ENCODE measurements around the gene ELL. TPM values are rescaled to one million over a fixed set of nuclear protein-coding genes. Genes with fewer than 3 reads are reported as not detected.

Gene ELL
- polyA plus RNA-seq, 4 donors: 8.6 to 12.2 (median 10.4) TPM

DNA sequence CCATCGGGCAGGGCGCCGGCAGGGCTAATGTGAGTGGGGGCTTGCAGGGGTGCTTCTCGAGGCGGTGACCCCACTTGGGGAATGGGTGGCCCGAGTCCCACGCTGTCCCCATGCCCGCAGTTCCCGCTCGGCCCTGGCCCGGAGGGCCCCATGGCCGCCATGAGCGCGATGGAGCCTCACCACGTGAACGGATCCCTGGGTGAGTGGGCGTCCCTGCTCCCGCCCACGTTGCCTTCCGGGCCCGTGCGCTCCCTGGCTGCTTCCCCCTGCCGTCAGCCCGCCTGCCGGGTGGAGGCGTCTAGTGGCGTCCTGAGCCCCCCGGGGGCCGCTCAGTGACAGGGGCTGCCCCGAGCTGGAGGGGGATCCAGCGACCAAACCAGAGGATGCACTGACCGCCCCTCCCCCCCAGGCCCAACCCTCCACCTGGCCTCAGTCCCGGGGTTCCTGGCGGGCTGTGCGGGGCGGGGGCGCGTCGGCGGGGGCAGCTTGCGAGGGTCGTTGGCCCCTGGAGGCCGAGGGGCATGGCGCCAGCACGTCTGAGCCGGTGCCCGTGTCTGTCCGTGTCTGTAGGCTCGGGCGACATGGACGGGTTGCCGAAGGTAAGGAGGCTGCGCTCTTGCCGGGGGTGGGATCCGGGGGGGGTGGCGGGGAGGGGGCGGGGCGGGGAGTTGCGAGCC, 88.7 kb downstream of the ELL start:
- Histone ChIP-seq H3K27me3 (ENCODE audit: control insufficient read depth in 3 of 3, insufficient read depth in 3 of 3, low read length in 3 of 3) (no peaks in the 10 kb centered on the region), H3K36me3 (ENCODE audit: control insufficient read depth in 3 of 3, insufficient read depth in 2 of 3, low read depth in 1 of 3, low read length in 3 of 3) (peaks cover 0 to 81% (median 0%) of the 10 kb centered on the region in 3 donors), H3K4me3 (ENCODE audit: low read depth in 1 of 3, low read length in 3 of 3) (peak overlapping the region; percentile 33 to 38 (median 37)), H3K27ac (ENCODE audit: low read depth in 1 of 3, low read length in 2 of 3) (peak overlapping the region in 1 of 3 donors; percentile 17), H3K4me1 (ENCODE audit: control insufficient read depth in 3 of 3, insufficient read depth in 2 of 3, low read depth in 1 of 3, low read length in 2 of 3) (peaks cover 0 to 37% (median 0%) of the 10 kb centered on the region in 3 donors), H3K9me3 (ENCODE audit: control insufficient read depth in 2 of 2, insufficient read depth in 1 of 2, low read depth in 1 of 2, low read length in 1 of 2) (no peaks in the 10 kb centered on the region)
- 35 to 79% (median 52%) methylated on average over 41 to 57 of the region's 59 CpGs for WGBS, 3 donors
- peak in 1 of 2 donors; percentile 31 for DNase-seq
- no peak for FAIRE-seq

GRCh38 chr19:18432275-18433014, 89.4 kb downstream of the ELL start:
- H3K27ac ChIP-seq (ENCODE audit: low read depth in 1 of 3, low read length in 2 of 3): no peak overlapping the region
- H3K27me3 ChIP-seq (ENCODE audit: control insufficient read depth in 3 of 3, insufficient read depth in 3 of 3, low read length in 3 of 3): no peaks in the 10 kb centered on the region
- WGBS, 3 donors: 66 to 89% (median 85%) methylated on average over 12 to 13 of the region's 13 CpGs
- FAIRE-seq (no peak), DNase-seq (no peak)
- peak overlapping the region in 1 of 3 donors; percentile 37 for H3K4me3 ChIP-seq (ENCODE audit: low read depth in 1 of 3, low read length in 3 of 3)
- H3K36me3 ChIP-seq (ENCODE audit: control insufficient read depth in 3 of 3, insufficient read depth in 2 of 3, low read depth in 1 of 3, low read length in 3 of 3): peaks cover 0 to 88% (median 0%) of the 10 kb centered on the region in 3 donors
- peaks cover 0 to 35% (median 0%) of the 10 kb centered on the region in 3 donors for H3K4me1 ChIP-seq (ENCODE audit: control insufficient read depth in 3 of 3, insufficient read depth in 2 of 3, low read depth in 1 of 3, low read length in 2 of 3)
- H3K9me3 ChIP-seq (ENCODE audit: control insufficient read depth in 2 of 2, insufficient read depth in 1 of 2, low read depth in 1 of 2, low read length in 1 of 2): no peaks in the 10 kb centered on the region

- Histone ChIP-seq H3K4me3 (ENCODE audit: low read depth in 1 of 3, low read length in 3 of 3) (no peak overlapping the region), H3K36me3 (ENCODE audit: control insufficient read depth in 3 of 3, insufficient read depth in 2 of 3, low read depth in 1 of 3, low read length in 3 of 3) (peaks cover 0 to 95% (median 0%) of the 10 kb centered on the region in 3 donors), H3K4me1 (ENCODE audit: control insufficient read depth in 3 of 3, insufficient read depth in 2 of 3, low read depth in 1 of 3, low read length in 2 of 3) (peaks cover 0 to 33% (median 0%) of the 10 kb centered on the region in 3 donors), H3K27me3 (ENCODE audit: control insufficient read depth in 3 of 3, insufficient read depth in 3 of 3, low read length in 3 of 3) (no peaks in the 10 kb centered on the region), H3K9me3 (ENCODE audit: control insufficient read depth in 2 of 2, insufficient read depth in 1 of 2, low read depth in 1 of 2, low read length in 1 of 2) (no peaks in the 10 kb centered on the region), H3K27ac (ENCODE audit: low read depth in 1 of 3, low read length in 2 of 3) (no peak overlapping the region)
- WGBS, 3 donors: 79 to 91% (median 87%) methylated on average over 28 to 34 of the region's 34 CpGs
- FAIRE-seq (no peak), DNase-seq (no peak)
Observed at GRCh38 chr19:18431351-18432197, 90.3 kb downstream of the ELL start.

DNA sequence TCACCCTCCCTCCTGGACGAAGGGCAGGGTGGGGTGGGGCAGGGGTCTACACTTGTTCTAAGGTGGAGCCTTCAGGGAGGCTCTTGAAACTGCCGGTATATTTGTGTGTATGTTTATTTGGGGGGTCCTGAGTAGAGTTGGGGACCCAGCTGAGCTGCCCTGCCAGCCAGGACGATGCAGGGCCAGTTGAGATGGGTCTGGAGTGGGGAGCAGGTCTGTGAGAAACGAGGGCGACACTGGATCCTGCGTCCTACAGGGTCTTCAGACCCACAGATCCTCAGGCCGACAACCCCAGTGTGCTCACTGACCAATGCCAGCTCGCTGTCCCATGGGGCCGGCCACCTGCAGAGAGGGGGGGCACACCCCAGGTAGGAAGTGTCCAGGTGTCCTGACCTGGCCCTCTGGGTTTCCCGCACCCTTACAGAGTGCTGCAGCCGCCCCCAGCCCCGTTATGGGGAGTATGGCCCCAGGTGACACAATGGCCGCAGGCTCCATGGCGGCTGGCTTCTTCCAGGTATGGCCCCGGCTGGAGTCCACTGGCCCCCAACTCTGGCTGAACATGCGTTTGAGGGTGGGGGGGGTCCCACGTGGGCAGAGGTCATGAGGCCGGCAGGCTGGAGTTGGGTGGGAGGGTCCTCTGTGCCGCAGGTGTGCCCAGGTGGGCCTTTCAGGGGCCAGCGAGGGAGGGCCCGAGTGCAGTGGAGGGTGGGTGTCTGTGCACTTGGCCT, 91.3 kb downstream of the ELL start:
- H3K4me1 ChIP-seq (ENCODE audit: control insufficient read depth in 3 of 3, insufficient read depth in 2 of 3, low read depth in 1 of 3, low read length in 2 of 3): peaks cover 0 to 33% (median 0%) of the 10 kb centered on the region in 3 donors
- 87 to 90% (median 89%) methylated on average over 18 to 21 of the region's 21 CpGs for WGBS, 3 donors
- no peak for FAIRE-seq
- no peak for DNase-seq
- no peak overlapping the region for H3K4me3 ChIP-seq (ENCODE audit: low read depth in 1 of 3, low read length in 3 of 3)
- no peaks in the 10 kb centered on the region for H3K9me3 ChIP-seq (ENCODE audit: control insufficient read depth in 2 of 2, insufficient read depth in 1 of 2, low read depth in 1 of 2, low read length in 1 of 2)
- H3K27me3 ChIP-seq (ENCODE audit: control insufficient read depth in 3 of 3, insufficient read depth in 3 of 3, low read length in 3 of 3): no peaks in the 10 kb centered on the region
- H3K36me3 ChIP-seq (ENCODE audit: control insufficient read depth in 3 of 3, insufficient read depth in 2 of 3, low read depth in 1 of 3, low read length in 3 of 3): peaks cover 0 to 95% (median 0%) of the 10 kb centered on the region in 3 donors
- no peak overlapping the region for H3K27ac ChIP-seq (ENCODE audit: low read depth in 1 of 3, low read length in 2 of 3)

DNA sequence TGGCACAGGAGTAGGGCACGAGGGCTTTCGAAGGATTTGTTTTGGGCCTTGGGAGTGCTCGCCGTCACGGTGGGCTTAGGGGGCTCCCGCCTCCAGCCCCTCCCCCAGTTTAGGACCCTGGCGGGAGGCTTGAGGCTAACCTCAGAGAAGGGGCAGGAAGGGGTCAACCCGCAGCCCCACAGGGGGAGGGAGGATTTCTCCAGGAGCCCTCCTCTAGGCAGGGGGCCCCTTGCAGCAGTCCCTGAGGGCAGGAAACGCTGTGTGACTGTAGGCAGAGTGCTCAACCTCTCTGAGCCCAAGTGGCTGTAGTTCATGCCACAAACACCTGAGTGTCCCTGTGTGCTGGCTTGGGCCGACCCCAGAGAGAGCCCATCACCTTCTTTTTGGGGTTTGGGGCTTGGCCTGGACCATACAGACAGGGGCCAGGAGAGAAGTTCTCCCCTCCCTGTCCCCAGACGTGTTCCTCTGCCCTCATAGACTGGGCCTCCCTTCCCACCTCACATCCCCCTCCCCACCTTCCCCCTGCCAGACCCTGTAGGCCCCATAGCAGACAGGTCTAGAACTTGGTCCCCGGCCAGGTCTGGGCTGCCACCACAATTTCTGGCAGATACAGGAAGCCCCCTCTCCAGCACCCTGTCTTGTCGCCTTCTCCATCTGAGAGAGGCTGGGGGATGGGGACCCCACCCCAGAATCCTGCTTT, 92.0 kb downstream of the ELL start:
- H3K27ac ChIP-seq (ENCODE audit: low read depth in 1 of 3, low read length in 2 of 3): peak overlapping the region in 1 of 3 donors; percentile 78
- H3K4me1 ChIP-seq (ENCODE audit: control insufficient read depth in 3 of 3, insufficient read depth in 2 of 3, low read depth in 1 of 3, low read length in 2 of 3): peaks cover 0 to 33% (median 0%) of the 10 kb centered on the region in 3 donors
- H3K27me3 ChIP-seq (ENCODE audit: control insufficient read depth in 3 of 3, insufficient read depth in 3 of 3, low read length in 3 of 3): no peaks in the 10 kb centered on the region
- FAIRE-seq (no peak), DNase-seq (no peak)
- WGBS, 3 donors: 53 to 84% (median 68%) methylated on average over 12 to 13 of the region's 13 CpGs
- peaks cover 0 to 94% (median 0%) of the 10 kb centered on the region in 3 donors for H3K36me3 ChIP-seq (ENCODE audit: control insufficient read depth in 3 of 3, insufficient read depth in 2 of 3, low read depth in 1 of 3, low read length in 3 of 3)
- H3K9me3 ChIP-seq (ENCODE audit: control insufficient read depth in 2 of 2, insufficient read depth in 1 of 2, low read depth in 1 of 2, low read length in 1 of 2): no peaks in the 10 kb centered on the region
- H3K4me3 ChIP-seq (ENCODE audit: low read depth in 1 of 3, low read length in 3 of 3): peak overlapping the region in 1 of 3 donors; percentile 29

DNA sequence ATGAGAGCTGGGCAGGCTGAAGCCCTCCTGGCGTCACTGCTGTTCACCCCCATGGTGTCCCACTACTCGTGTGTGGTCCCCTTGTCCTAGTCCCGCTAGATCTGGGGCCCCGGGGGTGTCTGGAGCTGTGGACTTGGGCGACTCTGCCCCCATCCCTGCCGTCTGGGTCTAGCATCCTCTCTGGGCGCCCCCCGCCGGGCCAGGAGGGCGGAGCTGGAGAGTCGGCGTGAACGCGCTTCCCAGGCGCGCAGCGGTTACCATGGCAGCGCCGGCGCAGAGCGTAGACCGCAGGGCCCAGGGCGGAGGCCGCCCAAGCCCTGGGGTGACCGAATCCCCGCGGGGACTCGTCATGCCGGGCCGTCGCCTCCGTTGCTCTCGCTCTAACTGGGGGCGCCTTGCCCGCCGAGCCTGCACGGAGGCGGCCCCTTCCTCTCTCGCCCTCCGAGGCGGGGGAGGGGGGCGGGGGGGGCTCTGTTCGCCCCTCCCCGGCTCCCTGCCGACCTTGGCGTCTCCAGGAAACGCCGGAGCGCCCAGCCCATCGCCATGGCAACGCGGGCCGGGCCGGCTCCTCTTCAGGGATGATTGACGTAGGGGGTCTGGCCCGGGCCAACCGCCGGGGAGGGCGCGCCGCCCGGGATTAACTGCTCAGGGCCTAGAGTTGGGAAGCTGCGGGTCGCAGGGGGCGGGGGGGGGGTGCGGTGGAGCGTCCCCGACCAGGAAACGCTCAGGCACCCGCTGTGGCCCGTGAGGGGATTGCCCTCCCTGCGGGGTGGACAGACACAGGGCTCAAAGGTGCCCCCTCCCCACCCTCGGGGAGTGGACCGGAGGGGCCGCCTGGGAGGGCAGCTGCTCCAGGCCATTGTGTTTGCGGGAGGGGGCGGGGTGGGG, 92.8 kb downstream of the ELL start:
- H3K9me3 ChIP-seq (ENCODE audit: control insufficient read depth in 2 of 2, insufficient read depth in 1 of 2, low read depth in 1 of 2, low read length in 1 of 2): no peaks in the 10 kb centered on the region
- peak overlapping the region in 2 of 3 donors; percentile 29 to 38 for H3K4me3 ChIP-seq (ENCODE audit: low read depth in 1 of 3, low read length in 3 of 3)
- peaks cover 0 to 89% (median 0%) of the 10 kb centered on the region in 3 donors for H3K36me3 ChIP-seq (ENCODE audit: control insufficient read depth in 3 of 3, insufficient read depth in 2 of 3, low read depth in 1 of 3, low read length in 3 of 3)
- no peak for FAIRE-seq
- DNase-seq: peak in 1 of 2 donors; percentile 87
- no peaks in the 10 kb centered on the region for H3K27me3 ChIP-seq (ENCODE audit: control insufficient read depth in 3 of 3, insufficient read depth in 3 of 3, low read length in 3 of 3)
- H3K27ac ChIP-seq (ENCODE audit: low read depth in 1 of 3, low read length in 2 of 3): peak overlapping the region in 2 of 3 donors; percentile 69 to 78
- H3K4me1 ChIP-seq (ENCODE audit: control insufficient read depth in 3 of 3, insufficient read depth in 2 of 3, low read depth in 1 of 3, low read length in 2 of 3): peaks cover 0 to 36% (median 0%) of the 10 kb centered on the region in 3 donors
- WGBS, 3 donors: 25 to 71% (median 43%) methylated on average over 53 to 77 of the region's 77 CpGs

Data from small intestine (tissue), 7 donors.